B cell (primary cell): ENCODE results near the gene ADAM12.

ENCODE experiments used
- EZH2 ChIP-seq: IDR thresholded peaks from 2 replicates; pipeline ENCODE4 v1.6.1; 2012; ENCODE audit warnings: borderline replicate concordance, low read depth, mild to moderate bottlenecking, moderate library complexity, low read length; ENCODE audit not compliant: insufficient read depth, poor library complexity, severe bottlenecking
- TF ChIP-seq, protein P1 (sequence below): fragments of 200-600 bp; IDR thresholded peaks from one replicate; pipeline ENCODE4 v1.8.0; 2022; ENCODE audit warnings: antibody characterized with exemption, mild to moderate bottlenecking

DNA sequence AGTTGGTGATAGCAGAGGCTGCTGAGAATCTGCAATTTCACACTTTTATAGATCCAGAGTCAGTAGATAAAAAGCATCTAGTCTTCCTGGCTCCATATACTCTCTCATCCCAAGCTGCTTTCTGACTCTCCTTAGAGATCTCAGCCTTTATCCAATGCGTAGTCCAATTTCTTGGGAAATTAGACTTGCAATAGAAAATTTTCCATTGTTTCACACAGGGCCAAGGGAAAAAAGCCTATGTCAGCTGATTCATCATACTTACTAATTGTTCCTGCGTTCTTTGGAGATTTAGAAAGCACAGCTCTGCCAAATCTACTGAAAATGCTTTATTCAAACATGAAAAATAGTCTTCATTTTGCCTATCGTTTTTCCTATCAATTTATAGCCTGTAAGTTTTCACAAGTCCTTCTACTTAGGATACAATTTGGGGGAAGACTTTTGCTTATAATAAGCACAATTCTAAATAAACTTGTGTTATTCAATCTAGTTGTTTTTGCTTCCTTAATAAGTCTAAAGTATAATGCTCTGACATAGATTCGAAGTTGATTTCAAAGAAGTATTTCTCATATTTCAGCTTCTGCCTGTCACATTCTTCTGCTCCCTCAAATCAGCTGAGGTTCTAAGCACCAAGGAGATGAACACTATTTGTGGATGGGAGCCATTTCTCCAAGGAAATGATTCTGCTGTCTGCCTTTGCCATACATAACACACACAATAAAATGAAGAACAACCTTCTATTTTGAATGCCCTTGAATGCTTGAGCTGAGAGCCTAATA, 165.4 kb downstream of the ADAM12 start:
- no peak for TF ChIP-seq EZH2
- TF ChIP-seq, protein P1, sequence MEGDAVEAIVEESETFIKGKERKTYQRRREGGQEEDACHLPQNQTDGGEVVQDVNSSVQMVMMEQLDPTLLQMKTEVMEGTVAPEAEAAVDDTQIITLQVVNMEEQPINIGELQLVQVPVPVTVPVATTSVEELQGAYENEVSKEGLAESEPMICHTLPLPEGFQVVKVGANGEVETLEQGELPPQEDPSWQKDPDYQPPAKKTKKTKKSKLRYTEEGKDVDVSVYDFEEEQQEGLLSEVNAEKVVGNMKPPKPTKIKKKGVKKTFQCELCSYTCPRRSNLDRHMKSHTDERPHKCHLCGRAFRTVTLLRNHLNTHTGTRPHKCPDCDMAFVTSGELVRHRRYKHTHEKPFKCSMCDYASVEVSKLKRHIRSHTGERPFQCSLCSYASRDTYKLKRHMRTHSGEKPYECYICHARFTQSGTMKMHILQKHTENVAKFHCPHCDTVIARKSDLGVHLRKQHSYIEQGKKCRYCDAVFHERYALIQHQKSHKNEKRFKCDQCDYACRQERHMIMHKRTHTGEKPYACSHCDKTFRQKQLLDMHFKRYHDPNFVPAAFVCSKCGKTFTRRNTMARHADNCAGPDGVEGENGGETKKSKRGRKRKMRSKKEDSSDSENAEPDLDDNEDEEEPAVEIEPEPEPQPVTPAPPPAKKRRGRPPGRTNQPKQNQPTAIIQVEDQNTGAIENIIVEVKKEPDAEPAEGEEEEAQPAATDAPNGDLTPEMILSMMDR = no peak
